HuH-7.5 (cell line): ENCODE data around the gene TAGAP.
"Not testable (repeated sequence)": the region's sequence is repeated elsewhere in the genome, so short reads cannot be mapped to it uniquely, and the experiment has no call there.

Source experiments
- DNase-seq: peaks from one replicate; pipeline ENCODE4 v3.0.0; 2011; ENCODE audit warnings: low spot score

TAGAP gene

GRCh38 chr6:159010037-159010612, 34.7 kb downstream of the TAGAP start:
- DNase-seq, result not testable (repeated sequence)

GRCh38 chr6:159008656-159009288, 36.0 kb downstream of the TAGAP start:
- DNase-seq, result no peak

GRCh38 chr6:159007510-159007909, 37.3 kb downstream of the TAGAP start:
- DNase-seq, result no peak

- DNase-seq, result no peak
Measured at GRCh38 chr6:159005436-159005835, 39.4 kb downstream of the TAGAP start.

- no peak for DNase-seq
Measured at GRCh38 chr6:159004592-159004991, 40.2 kb downstream of the TAGAP start.

GRCh38 chr6:159002432-159003155, 42.2 kb downstream of the TAGAP start:
- DNase-seq, result no peak

- peak; percentile 87 for DNase-seq
Measured at GRCh38 chr6:158999666-159000403, 45.0 kb downstream of the TAGAP start, which contains the start of gene RSPH3. Gene RSPH3, minus strand, starts transcription at chr6:159000202. Its CDS starts 652 bp downstream, at chr6:158999550.

- no peak for DNase-seq
Measured at GRCh38 chr6:158999154-158999665, 45.6 kb downstream of the TAGAP start.

GRCh38 chr6:158996856-158997255, 47.9 kb downstream of the TAGAP start:
- DNase-seq, result no peak

GRCh38 chr6:158993639-158994038, 51.2 kb downstream of the TAGAP start:
- DNase-seq, result no peak

- DNase-seq, result no peak
Measured at GRCh38 chr6:158991017-158991723, 53.6 kb downstream of the TAGAP start.

- DNase-seq, result not testable (repeated sequence)
Measured at GRCh38 chr6:158989711-158990110, 55.1 kb downstream of the TAGAP start.

- DNase-seq, result no peak
Measured at GRCh38 chr6:158988477-158988876, 56.3 kb downstream of the TAGAP start.

GRCh38 chr6:158987657-158988056, 57.1 kb downstream of the TAGAP start:
- DNase-seq, result no peak
